GM19099 (cell line): ENCODE data around the gene TSEN15.

Experiments used
- POLR2A ChIP-seq: IDR thresholded peaks from 3 replicates; pipeline ENCODE4 v1.6.1; 2011; ENCODE audit warnings: low read depth; ENCODE audit not compliant: insufficient read length; ENCODE audit errors: extremely low read depth

Gene TSEN15

DNA sequence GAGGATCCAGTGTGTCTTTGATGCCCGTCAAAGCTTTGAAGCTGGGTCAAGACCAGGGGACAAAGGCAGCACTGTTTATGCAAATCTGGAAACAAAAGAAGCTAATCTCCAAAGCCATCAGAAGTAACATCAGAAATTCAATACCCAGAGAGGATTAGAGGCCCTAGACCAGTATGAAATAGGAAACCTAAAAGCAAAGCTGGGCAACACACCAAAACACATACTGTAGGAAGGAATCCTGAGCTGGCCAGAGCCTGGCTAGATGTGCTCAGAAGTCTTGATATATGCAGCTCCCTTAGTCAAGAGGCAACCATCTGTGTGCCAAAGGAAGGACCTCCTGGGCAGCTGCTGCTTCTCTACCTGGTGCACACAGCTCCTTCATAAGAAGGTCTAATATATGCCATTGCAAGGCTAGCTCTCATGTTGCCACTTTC lies 26.3 kb upstream of the TSEN15 start:
- TF ChIP-seq POLR2A, result no peak

DNA sequence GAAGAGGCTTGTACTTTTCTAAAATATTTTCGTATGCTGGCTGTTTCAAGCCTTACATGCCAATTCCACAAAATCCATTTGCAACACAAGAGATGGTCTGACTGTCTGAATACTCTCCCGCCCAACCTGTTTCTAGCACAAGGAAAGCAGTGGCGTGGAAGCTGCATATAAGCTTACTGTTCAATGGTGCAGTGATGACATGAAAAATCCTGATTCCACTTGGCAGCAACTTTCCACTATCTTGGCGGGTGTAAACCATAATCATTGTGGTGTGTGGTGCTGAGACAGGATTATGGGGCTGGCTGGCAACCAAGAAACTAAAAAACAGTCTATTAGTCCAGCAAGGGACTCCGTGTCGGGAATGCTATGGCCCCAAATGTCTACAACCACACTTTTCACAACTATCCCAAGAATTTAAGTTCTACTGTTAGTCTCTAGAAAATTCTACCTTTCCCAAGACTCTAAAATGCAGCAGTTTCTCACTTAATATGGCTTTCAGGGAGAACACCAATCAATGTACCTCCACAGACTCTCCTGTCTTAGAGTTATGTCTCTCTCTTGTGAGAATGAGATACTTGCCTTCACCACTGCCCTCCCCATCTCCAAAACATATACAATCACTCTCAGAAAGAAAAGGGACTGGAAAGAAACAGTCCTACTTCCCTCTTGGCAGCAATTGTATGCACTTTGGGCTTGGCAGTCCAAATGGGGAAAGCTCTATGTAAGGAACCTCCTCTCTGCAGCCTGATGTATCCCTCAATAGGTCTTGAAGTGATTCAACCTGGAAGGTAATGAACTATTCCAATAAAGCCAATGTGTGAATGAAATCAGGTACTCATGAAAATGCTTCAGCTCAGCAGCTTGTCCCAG lies 23.5 kb upstream of the TSEN15 start:
- no peak for TF ChIP-seq POLR2A

DNA sequence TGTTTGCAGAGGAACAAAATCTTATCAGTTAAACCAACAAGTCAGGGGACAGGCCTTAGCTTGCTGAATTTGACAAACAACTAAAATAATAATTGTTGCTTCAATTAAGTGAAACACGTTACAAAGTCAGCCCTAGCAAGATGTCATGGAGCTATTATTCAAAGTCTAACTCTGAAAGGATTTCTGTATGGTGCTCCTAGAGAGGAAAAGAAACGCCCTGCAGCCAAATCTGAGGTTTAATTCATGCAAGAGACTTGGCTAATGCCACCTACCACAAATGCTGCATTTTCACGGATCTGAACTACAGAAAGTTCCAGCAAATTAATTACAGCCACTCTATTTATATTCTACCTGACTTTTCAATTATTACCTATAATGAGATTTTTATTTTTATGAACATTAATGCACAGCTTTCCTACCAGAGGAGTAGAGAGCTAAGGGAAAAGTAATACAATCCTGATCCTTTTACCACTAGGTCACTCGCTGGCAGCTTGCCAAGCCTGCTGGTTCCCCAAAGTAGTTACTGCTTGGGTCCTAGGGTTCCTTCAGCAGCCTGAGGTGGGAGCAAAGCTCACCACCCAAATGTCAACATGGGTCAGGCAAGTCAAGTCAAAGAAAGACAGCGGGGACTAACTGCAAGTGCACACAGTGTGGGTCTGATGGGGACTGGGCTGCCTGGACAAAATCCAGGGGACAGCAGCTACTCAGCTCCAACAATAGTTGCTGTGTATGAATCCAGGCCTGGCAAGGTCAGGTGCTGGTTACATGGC lies 22.5 kb upstream of the TSEN15 start:
- no peak for TF ChIP-seq POLR2A

DNA sequence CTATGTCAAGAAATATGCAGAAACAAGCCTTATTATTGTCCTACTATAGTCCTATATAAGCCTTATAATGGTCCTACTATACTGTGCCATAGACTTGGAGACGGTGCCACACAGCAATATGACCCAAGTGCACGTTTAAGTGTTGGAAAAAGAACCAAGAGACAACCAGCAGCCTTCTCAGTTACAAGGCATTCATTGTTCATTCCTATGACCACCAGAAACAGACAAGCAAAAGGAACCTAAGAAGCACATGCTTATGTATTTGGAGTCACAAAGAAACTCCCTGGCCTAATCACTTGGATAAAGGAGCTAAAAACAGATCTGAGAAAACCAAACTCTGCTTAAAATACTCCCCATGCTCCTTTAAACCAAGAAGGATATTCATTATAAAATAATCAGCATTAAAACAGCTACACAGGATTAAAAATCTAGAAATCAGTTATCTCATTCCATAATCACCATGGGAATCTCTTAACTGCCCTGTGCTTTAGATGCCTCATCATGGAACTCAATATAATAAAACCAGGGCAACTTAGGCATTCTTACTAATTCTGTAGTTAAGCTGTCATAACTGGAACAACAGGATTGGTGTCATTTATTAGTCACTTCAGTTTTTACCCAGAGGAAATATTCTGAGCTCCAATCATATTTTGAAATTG lies 21.0 kb upstream of the TSEN15 start:
- TF ChIP-seq POLR2A, result no peak

DNA sequence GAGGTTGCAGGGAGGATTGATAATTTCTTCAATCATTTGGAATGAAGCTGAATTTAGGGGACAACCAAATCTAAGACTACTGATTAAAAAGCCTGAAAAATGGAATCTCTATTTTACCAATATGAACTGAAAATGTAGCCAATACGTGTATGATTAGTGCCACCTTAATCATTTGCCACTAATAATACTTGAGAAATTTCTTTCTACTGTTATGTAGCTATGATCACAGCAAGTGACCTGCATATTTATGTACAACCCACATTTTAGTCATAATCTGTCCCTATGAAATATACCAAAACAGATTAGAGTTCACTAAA lies 20.5 kb upstream of the TSEN15 start:
- TF ChIP-seq POLR2A, result no peak

DNA sequence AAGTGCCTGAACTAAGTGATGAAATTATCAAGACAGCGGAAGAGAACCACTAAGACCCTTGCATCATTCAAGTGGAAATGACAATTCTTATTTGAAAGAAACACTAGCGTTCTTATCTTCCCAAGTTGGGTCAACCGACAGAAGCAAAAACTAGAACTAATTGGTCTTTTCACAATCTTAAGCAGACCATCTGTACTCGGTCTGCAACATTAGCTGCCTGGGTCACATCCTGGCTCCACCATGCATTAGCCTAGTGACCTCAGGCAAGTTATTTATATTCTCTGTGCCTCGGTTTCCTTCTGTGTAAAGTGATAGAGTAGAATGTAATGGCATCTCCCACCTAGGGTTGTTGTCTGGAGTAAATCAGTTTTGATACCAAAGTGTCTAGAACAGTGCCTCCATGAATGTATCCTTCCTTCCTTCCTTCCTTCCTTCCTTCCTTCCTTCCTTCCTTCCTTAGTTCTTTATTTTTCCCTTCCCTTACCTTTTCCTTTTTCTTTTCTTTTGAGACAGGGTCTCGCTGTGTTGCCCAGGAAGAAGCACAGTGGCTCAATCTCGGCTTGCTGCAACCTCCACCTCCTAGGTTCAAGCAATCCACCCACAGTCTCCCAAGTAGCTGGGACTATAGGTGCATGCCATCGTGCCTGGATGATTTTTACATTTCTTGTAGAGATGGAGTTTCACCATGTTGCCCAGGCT lies 20.0 kb upstream of the TSEN15 start:
- TF ChIP-seq POLR2A, result no peak

DNA sequence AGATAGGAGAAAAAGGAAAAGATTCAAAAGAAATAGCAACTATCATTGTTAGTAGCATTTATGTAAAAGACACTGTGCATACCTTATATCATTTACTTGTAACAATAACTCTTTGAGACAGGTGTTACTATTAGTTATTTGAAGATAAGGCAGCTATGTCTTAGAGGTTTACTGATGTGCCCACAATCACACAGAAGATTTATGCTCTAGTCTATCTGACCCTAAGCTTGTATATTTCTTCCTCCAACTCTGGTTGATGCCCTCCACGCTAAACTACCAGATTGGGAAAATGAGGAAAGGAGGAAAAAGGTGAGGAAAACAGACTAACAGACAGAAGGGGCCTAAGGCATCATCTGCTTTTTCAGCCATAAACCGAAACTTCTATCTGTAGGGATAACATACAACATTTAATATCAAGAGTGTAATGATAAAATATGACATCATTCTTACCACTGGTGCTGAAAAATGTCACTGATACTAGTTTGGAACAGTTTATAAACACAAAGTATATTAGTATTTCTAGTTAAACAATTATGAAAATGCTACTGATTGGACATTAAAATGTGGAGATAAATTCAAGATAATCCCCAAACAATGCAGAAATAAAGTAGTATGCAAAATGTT lies 19.1 kb upstream of the TSEN15 start:
- TF ChIP-seq POLR2A, result no peak

DNA sequence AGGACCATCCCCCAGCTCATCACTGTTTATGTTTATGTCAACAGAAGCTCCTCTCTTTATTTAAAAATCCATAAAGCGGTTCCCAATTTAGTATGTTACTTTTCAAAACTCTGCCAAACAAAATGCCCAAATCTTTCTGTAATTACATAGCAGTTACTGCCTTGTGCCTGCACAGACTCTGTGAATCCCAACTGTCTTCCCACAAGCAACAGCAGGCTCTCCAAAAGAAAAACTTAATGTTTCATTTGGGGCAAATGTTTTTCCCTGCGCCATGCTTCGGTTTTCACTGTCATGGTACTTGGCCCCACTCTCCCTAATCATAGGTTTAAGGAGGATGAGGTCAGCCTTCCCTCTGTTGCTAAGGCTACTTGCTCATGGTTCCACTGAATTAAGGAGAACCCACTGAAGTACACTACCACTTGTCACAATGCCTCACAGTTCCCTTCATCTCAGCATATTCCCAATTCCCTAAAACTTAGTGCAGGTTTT lies 18.6 kb upstream of the TSEN15 start:
- TF ChIP-seq POLR2A, result no peak

DNA sequence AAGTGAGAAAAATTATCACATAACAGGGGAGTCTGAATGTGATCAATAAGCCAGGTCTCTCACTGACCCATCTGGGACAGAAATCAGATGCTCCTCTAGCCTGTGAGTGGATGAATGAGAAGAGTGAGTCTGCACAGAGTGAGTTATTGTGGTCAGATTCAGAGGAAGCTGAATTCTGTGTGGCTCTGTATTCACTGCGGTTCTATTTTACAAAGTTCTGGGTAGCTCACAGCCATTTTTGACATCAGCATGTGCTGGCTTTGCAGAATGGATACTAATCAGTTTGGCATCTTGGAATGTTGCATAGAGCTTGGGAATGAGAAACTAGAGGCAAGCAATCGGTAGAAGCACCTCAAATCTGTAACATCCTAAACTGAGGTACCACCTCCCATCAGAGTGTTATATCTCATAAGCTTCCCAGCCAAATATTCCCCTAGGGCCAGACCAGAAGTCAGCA lies 17.8 kb upstream of the TSEN15 start:
- TF ChIP-seq POLR2A, result no peak

DNA sequence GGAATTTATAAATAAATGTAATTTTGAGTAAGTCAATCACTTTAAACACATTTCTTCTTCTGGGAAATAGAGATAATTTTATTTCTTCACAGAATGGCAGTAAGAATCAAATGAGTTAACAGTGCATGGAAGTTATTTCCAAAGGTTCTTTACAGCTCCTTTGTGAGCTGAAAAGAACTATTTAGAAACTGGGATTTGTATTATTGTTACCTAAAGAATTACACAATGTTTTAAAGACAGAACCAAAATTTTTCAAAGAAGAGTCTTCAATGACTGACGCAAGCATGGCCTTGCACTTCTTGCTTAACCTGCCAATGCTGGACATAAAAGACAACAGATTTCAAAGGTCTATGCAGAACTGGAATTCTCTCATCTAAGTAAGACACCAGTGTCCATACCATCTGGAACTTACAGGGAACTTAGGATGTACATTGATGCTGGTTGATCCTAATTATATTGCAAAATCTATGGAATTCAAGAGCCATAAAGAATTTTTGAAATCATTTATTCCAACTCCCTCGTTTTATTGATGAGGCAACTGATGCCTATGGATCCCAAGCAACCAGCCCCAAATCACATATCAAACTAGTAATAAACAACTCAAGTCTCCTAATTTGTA lies 16.7 kb upstream of the TSEN15 start:
- no peak for TF ChIP-seq POLR2A

DNA sequence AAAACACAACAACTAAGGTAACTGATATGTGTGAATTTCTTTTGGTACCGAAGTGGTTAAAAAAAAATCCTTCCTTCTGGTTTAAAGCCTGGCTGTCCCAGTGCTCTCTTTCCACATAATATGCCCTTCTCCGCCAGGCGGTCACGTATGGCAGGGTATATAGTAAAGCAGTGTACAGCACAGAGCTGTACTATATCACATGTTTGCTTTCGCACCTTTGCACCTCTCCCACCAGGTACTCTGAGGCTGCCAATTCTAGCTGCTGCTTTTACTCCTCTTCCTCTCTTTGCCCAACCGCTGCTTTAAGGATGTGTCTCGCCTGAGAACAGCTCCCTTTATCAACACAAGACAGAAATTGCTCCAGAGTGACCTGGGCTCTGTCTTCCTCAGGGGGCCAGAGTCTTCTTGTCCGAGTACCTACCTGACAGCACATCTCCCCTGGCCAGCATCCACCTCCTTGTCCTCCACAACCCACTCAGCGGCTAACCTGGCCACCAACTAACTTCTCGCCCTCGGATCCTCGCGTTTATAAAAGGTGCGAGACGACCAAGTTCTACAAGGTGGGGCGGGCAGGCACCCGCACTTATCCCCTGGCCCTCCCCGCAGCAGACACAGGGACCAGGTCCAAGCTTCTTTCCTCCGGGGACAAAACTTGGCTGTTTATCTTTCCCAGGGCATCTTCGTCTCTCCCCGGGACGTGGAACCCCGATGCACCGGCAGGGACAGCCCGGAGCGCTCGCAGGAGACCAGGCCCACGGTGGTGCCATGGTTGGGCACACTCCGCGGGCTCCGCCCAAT lies 15.6 kb upstream of the TSEN15 start:
- no peak for TF ChIP-seq POLR2A

DNA sequence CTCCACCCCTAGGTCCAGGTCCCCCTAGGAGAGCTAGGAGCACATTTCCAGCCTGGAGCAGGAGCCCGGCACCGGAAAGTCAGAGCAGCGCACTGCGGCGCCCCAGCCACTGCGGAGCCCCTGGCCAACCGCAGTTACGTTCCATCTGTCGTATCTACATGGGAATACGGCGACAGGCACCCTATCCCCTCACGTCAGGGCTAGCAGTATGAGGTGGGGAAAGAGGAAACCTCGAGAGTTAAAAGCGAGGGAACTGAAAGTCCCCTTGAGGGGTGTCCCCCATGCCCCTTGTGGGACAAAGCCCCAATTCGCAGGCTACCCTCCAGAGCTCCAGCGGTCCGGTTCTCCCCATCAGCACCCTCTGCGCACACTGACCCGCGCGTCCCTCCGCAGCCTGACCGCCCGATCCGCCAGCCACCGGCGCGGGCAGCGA lies 15.0 kb upstream of the TSEN15 start:
- no peak for TF ChIP-seq POLR2A
